ENCODE measurements around the gene GNRH2.

DNA sequence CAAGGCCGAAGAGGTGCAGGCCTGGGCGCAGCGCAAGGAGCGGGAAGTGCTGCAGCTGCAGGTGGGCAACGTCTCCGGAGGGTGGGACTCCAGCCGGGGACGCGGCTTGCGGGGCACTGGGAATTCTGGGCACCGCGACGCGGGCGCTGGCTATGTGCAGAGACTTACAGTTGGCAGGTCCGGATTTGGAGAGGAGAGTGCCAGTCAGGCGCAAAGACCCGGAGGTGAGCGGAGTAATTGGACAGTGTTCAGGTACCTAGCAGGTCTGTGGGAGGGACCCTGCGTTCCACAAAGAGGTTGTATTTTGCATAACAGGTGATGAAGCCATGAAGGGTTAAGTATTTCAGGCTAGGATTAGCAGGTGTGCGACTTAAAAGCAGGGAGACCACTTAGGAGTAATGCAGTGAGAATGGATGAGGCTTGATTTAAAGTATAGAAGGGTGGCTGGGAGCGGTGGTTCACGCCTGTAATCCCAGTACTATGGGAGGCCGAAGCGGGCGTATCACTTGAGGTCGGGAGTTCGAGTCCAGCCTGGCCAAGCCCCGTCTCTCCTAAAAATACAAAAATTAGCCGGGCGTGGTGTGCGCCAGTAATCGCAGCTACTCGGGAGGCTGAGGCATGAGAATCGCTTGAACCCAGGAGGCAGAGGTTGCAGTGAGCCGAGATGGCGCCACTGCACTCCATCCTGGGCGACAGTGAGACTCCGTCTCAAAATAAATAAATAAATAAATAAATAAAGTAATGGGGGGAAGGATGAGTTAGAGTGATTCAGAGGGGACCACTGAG lies 3.4 kb downstream of the GNRH2 start:
- TF ChIP-seq, protein P1, sequence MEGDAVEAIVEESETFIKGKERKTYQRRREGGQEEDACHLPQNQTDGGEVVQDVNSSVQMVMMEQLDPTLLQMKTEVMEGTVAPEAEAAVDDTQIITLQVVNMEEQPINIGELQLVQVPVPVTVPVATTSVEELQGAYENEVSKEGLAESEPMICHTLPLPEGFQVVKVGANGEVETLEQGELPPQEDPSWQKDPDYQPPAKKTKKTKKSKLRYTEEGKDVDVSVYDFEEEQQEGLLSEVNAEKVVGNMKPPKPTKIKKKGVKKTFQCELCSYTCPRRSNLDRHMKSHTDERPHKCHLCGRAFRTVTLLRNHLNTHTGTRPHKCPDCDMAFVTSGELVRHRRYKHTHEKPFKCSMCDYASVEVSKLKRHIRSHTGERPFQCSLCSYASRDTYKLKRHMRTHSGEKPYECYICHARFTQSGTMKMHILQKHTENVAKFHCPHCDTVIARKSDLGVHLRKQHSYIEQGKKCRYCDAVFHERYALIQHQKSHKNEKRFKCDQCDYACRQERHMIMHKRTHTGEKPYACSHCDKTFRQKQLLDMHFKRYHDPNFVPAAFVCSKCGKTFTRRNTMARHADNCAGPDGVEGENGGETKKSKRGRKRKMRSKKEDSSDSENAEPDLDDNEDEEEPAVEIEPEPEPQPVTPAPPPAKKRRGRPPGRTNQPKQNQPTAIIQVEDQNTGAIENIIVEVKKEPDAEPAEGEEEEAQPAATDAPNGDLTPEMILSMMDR (IDR thresholded peaks at IDR 0.05): no peak
- peak in 1 of 2 donors; percentile 52 for TF ChIP-seq POLR2A (IDR thresholded peaks at IDR 0.05)
